Endothelial cell of umbilical vein (primary cell): ENCODE measurements around the gene MLH1. TPM values are rescaled to one million over a fixed set of nuclear protein-coding genes. Genes with fewer than 3 reads are reported as not detected.

Source experiments
- BruUV-seq: library from RNA; stranded (reverse); fragments of 400-500 nt; replicated peaks from 2 replicates; lab custom pipeline; 2021; lab: Mats Ljungman, UMichigan
- CTCF ChIA-PET: fragments of 300-600, 350-600 bp; sonication (Branson Sonifier 250); formaldehyde crosslinking; loops from one replicate; lab custom pipeline; 2021; ENCODE audit warnings: antibody characterized with exemption, inconsistent platforms; lab: Charles Lee
- POLR2A ChIA-PET: fragments of 300-600, 350-600 bp; sonication (Branson Sonifier 250); formaldehyde crosslinking; loops from one replicate; lab custom pipeline; 2021; ENCODE audit warnings: antibody characterized with exemption, inconsistent platforms; lab: Charles Lee
- DNase-seq: peaks from one replicate; pipeline ENCODE4 v3.0.0-alpha.2; 2011; ENCODE audit warnings: low read depth, low spot score
- FAIRE-seq: peaks from 2 replicates; lab custom pipeline; 2011; peaks lifted over from hg19 to GRCh38; lab: Jason Lieb, UNC
- H2AFZ ChIP-seq: 2 replicates; pipeline ENCODE4 v1.6.0; 2012; ENCODE audit warnings: low read depth, low read length, control low read depth, inconsistent platforms
- H3K27ac ChIP-seq: 2 replicates; pipeline ENCODE4 v1.5.1; 2011; ENCODE audit warnings: low read depth, mild to moderate bottlenecking, control low read depth, low read length, moderate library complexity; ENCODE audit not compliant: insufficient read depth
- H3K27me3 ChIP-seq, 2 experiments: 2 replicates each; pipeline versions ENCODE4 v1.6.0 to v1.6.1; 2011; ENCODE audit warnings: low read length in 2 of 2, mixed read lengths in 1 of 2; ENCODE audit not compliant: control insufficient read depth in 2 of 2, insufficient read depth in 2 of 2
- H3K36me3 ChIP-seq, 2 experiments: 2 replicates in 1 of 2; 3 replicates in 1 of 2; pipeline ENCODE4 v1.5.1; 2011; ENCODE audit warnings: low read length in 2 of 2, mild to moderate bottlenecking in 1 of 2, moderate library complexity in 1 of 2; ENCODE audit not compliant: control insufficient read depth in 2 of 2, insufficient read depth in 2 of 2; ENCODE audit errors: extremely low read depth in 1 of 2
- H3K4me1 ChIP-seq: 3 replicates; pipeline ENCODE4 v1.5.1; 2011; ENCODE audit warnings: mild to moderate bottlenecking, low read length; ENCODE audit not compliant: control insufficient read depth, insufficient read depth; ENCODE audit errors: extremely low read depth
- H3K4me2 ChIP-seq: 2 replicates; pipeline ENCODE4 v1.6.1; 2011; ENCODE audit warnings: low read length, control low read depth, mixed read lengths; ENCODE audit not compliant: insufficient read depth
- H3K4me3 ChIP-seq, 3 experiments: fragments of 200-600 bp in 1 of 3; sonication (generic), shearing (Covaris generic) in 1 of 3; replicated peaks in 1 of 3; 2 replicates each; pipeline ENCODE4 v1.5.1; 2011 to 2016; ENCODE audit warnings: control low read depth in 3 of 3, low read length in 3 of 3, mild to moderate bottlenecking in 2 of 3, inconsistent platforms in 1 of 3, low read depth in 1 of 3, moderate library complexity in 1 of 3; ENCODE audit not compliant: insufficient read depth in 1 of 3
- H3K79me2 ChIP-seq: 2 replicates; pipeline ENCODE4 v1.6.0; 2012; ENCODE audit warnings: low read length, inconsistent platforms; ENCODE audit not compliant: control insufficient read depth, insufficient read depth
- H3K9ac ChIP-seq: replicated peaks from 2 replicates; pipeline ENCODE3; 2011; ENCODE audit warnings: low read length, control low read depth; ENCODE audit not compliant: insufficient read depth; ENCODE audit errors: extremely low read depth
- H3K9me1 ChIP-seq: replicated peaks from 3 replicates; pipeline ENCODE4 v1.6.0; 2011; ENCODE audit warnings: mild to moderate bottlenecking, low read length; ENCODE audit not compliant: control insufficient read depth, insufficient read depth; ENCODE audit errors: extremely low read depth
- H3K9me3 ChIP-seq: replicated peaks from 2 replicates; pipeline ENCODE4 v1.5.1; 2012; ENCODE audit warnings: low read length, inconsistent platforms; ENCODE audit not compliant: control insufficient read depth, insufficient read depth
- H4K20me1 ChIP-seq: replicated peaks from 2 replicates; pipeline ENCODE3; 2011; ENCODE audit warnings: mild to moderate bottlenecking, low read length; ENCODE audit not compliant: control insufficient read depth, insufficient read depth; ENCODE audit errors: extremely low read depth
- CTCF ChIP-seq, 2 donors: IDR thresholded peaks; 1 replicate in 1 of 2; 2 replicates in 1 of 2; pipeline ENCODE4 v1.5.1; 2011; ENCODE audit warnings: low read length in 2 of 2, mild to moderate bottlenecking in 2 of 2, moderate library complexity in 2 of 2, control low read depth in 1 of 2, inconsistent platforms in 1 of 2, low read depth in 1 of 2; ENCODE audit not compliant: insufficient read depth in 1 of 2; ENCODE audit errors: extremely low read depth in 1 of 2
- EZH2 ChIP-seq: IDR thresholded peaks from 2 replicates; pipeline ENCODE4 v1.6.1; 2012; ENCODE audit warnings: borderline replicate concordance, low read depth, mild to moderate bottlenecking, moderate library complexity, low read length, inconsistent platforms; ENCODE audit not compliant: severe bottlenecking
- FOS ChIP-seq: IDR thresholded peaks from 2 replicates; pipeline ENCODE4 v1.6.1; 2011; ENCODE audit warnings: mild to moderate bottlenecking, low read length, moderate library complexity, borderline replicate concordance; ENCODE audit not compliant: insufficient read depth
- GATA2 ChIP-seq: IDR thresholded peaks from 2 replicates; pipeline ENCODE4 v1.7.0; 2011; ENCODE audit warnings: low read depth, mild to moderate bottlenecking, moderate library complexity, mixed read lengths, low read length; ENCODE audit not compliant: insufficient read length, insufficient read depth
- JUN ChIP-seq: IDR thresholded peaks from 2 replicates; pipeline ENCODE4 v1.6.1; 2011; ENCODE audit warnings: borderline replicate concordance, low read depth; ENCODE audit not compliant: insufficient read length, insufficient read depth
- MAX ChIP-seq: IDR thresholded peaks from 2 replicates; pipeline ENCODE4 v1.6.1; 2011; ENCODE audit not compliant: insufficient read depth, insufficient read length
- MYC ChIP-seq: IDR thresholded peaks from one replicate; pipeline ENCODE4 v1.6.1; 2011; ENCODE audit warnings: mild to moderate bottlenecking, low read depth, low read length
- POLR2A ChIP-seq: IDR thresholded peaks from 2 replicates; pipeline ENCODE4 v1.6.1; 2012; ENCODE audit warnings: low read depth, mild to moderate bottlenecking, control low read depth, low read length
- POLR2AphosphoS5 ChIP-seq: IDR thresholded peaks from 2 replicates; pipeline ENCODE4 v1.6.1; 2012; ENCODE audit warnings: low read depth, mild to moderate bottlenecking, control low read depth, low read length, moderate library complexity; ENCODE audit not compliant: insufficient read depth
- dilution Hi-C: fragments of 300-500 bp; cut with MboI; formaldehyde crosslinking; loops from one replicate; pipeline ENCODE4 v1.15.0; 2019; ENCODE audit warnings: low sequenced_read_pairs; ENCODE audit not compliant: extremely low pct_ligation_motif_present
- intact Hi-C: fragments of 100-400 bp; cut with micrococcal nuclease; formaldehyde crosslinking; loops from one replicate; pipeline ENCODE4 v1.10.0; 2022
- polyA plus RNA-seq, 4 experiments: library from polyadenylated mRNA; depleted of rRNA in 3 of 4; stranded (reverse) in 3 of 4; unstranded in 1 of 4; fragments of >200 nt; gene quantifications; 2 replicates each; pipeline versions ENCODE4 v1.2.1 to v1.2.3, GENCODE V29; 2011 to 2012; ENCODE audit warnings: missing spikeins in 1 of 4
- total RNA-seq: library from RNA; stranded (reverse); gene quantifications from 2 replicates; pipeline ENCODE4 v1.2.3, GENCODE V29; 2021

Gene MLH1
- total and polyA plus RNA-seq, 2 donors (not counting 3 experiments of a cell fraction or from before 2014, with no cell fraction given) = 22.2 to 32.9 TPM

DNA sequence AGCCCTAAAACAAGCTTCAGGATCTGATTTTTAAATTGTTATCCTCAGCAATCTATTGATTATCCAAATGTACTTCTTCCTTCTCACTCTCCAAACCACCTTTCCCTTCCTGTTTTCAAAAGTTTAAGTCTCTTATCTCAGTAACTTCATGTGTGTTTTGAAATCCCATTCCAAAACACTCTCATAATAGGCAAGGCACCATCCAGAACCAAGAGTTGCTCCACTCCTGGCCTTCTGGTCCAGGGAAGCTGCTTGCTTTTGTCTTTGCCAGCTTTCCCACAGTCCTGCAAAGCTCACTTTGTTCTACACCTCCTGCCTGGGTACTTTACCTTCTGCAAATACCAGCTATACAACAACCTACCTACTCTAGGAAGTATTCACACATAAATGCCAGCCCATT, 63.5 kb downstream of the MLH1 start:
- H3K79me2 ChIP-seq = no peaks in the 10 kb centered on the region
- no peak overlapping the region for H2AFZ ChIP-seq
- no peak overlapping the region for H3K27ac ChIP-seq
- peaks cover 16% of the 10 kb centered on the region for H3K4me1 ChIP-seq
- ChIA-PET CTCF (interaction anchor here (1.1 to 1.8 kb wide), 2 partner anchors 16 to 32 kb away, joined by 4 read pairs; no protein-coding TSS in a partner anchor), POLR2A (no interaction called here)
- no peak overlapping the region for H3K4me3 ChIP-seq
- TF ChIP-seq MAX (no peak), GATA2 (no peak), FOS (no peak), POLR2AphosphoS5 (no peak), CTCF (IDR thresholded peaks at IDR 0.05; ENCODE audit: extremely low read depth in 1 of 2, insufficient read depth in 1 of 2, low read depth in 1 of 2, low read length in 2 of 2) (no peak), POLR2A (no peak), EZH2 (no peak), JUN (no peak), MYC (no peak)
- no peaks in the 10 kb centered on the region for H3K9me1 ChIP-seq
- peaks cover 5 to 11% of the 10 kb centered on the region in 2 experiments for H3K36me3 ChIP-seq
- H3K9me3 ChIP-seq = no peaks in the 10 kb centered on the region
- BruUV-seq = no TSS peak
- no peak overlapping the region for H3K9ac ChIP-seq
- H4K20me1 ChIP-seq = no peaks in the 10 kb centered on the region
- no peak overlapping the region for H3K4me2 ChIP-seq
- H3K27me3 ChIP-seq = no peaks in the 10 kb centered on the region
- DNase-seq (no peak), FAIRE-seq (no peak)
- intact Hi-C loops (loop anchor here (5.0 kb wide), 1 partner anchor 155 kb away; no protein-coding TSS in a partner anchor), dilution Hi-C loops (no loop called here)
